Fibroblast of skin of left quadriceps (primary cell): Measurements from ENCODE around the gene FGF14.

Experiments used
- DNase-seq, 2 experiments: peaks; one replicate each; pipeline ENCODE4 v3.0.0-alpha.2; 2013; ENCODE audit warnings: low read depth in 2 of 2

The FGF14 gene

GRCh38 chr13:101673360-101674105, 728.3 kb downstream of the FGF14 start:
- no peak for DNase-seq

GRCh38 chr13:101661839-101662238, 740.0 kb downstream of the FGF14 start:
- no peak for DNase-seq
